Stimulated activated CD8-positive, alpha-beta memory T cell treated with anti-CD3 and anti-CD28 coated beads, Interleukin-12 subunit alpha, Interleukin-12 subunit beta, amount 100 ng/mL, for 1 hour (primary cell): ENCODE results near the gene NOS1AP.

Experiments
- DNase-seq: peaks from one replicate; pipeline ENCODE4 v3.0.0-alpha.2; 2020; ENCODE audit warnings: low read depth

Gene NOS1AP

GRCh38 chr1:162256287-162256686, 186.8 kb downstream of the NOS1AP start:
- DNase-seq, result no peak

GRCh38 chr1:162258394-162258793, 188.9 kb downstream of the NOS1AP start:
- no peak for DNase-seq

- no peak for DNase-seq
Measured at GRCh38 chr1:162259894-162260455, 190.5 kb downstream of the NOS1AP start.

DNA sequence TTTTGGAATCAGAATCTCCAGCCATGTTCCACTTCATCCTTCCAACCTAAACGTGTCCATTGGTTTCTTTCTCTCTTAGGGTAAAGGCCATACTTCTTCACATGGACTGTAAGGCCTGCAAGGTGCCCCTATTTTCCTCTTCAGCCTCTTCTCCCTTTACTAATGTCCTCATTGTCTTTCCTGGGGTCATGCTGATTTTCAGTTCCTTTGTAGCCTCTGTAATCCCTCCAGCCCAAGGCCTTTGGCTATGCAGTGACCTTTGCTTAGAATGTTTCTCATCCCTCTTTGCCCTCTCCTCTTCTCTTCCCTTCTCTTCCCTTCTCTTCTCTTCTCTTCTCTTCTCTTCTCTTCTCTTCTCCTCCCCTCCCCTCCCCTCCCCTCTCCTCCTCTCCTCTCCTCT, 194.6 kb downstream of the NOS1AP start:
- no peak for DNase-seq

- no peak for DNase-seq
Measured at GRCh38 chr1:162265983-162266382, 196.5 kb downstream of the NOS1AP start.

DNA sequence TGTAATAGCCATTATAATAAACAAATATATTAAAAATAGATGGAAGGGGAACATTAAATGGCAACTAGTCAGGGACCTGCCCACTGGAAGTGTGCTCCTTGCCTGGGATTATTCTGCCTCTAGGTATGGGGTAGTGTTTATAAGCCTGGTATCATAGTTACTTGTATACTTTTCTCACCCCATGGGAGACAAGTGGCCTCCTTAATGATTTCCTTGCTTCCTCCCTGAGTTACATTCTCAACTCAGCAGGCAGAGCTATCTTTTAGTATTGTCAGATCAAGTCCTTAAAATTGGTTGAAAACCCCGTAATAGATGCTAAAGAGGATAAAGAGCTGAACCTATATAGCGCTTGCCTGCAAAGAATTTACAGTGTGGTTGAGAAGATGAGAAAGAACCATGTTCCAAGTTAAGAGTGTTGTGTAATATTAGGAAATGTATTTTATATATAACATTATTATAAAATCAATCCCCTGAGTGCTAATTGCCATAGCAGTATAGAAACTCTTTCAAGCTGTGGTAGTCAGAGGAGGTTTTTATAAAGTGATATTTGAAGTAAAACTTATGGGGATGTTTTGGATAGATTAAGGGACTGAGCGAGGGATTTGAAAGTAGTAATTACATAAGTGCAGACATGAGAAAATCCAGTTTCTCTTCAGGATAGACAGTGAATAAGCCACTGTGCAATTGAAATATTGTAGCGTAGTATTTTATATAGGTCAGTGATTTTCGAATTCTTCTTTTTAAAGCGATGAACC, 200.7 kb downstream of the NOS1AP start:
- no peak for DNase-seq

GRCh38 chr1:162271972-162272371, 202.5 kb downstream of the NOS1AP start:
- DNase-seq, result no peak

DNA sequence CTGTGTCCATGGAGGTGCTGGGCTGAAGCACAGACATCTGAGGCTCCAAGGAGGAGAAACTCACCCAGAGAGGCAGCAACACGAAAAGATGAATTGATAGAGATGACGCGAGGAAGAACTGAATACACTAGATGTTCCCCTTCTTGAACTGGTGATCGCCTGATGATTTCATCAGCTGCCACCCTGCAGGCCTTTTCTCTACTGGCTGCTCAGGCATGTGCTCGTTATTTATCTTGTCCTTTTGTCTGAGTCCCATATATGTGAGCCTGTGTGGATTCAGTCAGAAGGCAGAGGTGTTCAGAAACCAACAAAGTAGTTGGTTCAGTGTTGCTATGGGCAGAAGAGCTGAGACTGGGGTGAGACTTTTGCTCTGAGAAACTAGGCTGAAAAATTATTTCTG, 202.9 kb downstream of the NOS1AP start:
- no peak for DNase-seq

- DNase-seq, result no peak
Measured at GRCh38 chr1:162275622-162276175, 206.2 kb downstream of the NOS1AP start.

GRCh38 chr1:162276493-162276892, 207.0 kb downstream of the NOS1AP start:
- DNase-seq, result no peak

- no peak for DNase-seq
Measured at GRCh38 chr1:162279136-162279498, 209.6 kb downstream of the NOS1AP start.

DNA sequence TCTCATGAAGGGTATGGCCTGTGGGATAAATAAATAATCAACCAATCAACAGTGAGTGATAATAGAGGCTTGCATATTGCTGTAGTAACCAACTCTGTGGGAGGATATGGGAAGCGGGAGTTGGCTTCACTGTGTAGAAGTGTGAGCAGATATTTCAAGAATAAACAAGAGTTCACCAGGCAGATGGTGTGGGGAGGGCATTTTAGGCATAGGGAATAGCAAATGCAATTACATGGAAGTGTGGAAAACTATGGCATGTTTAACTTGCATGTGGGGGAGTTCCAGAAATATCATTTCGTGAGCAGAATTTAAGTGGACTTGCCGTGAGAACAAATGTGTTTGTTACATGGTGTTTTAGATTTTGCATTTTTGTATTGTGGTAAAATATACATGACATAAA, 211.9 kb downstream of the NOS1AP start:
- DNase-seq, result no peak

- no peak for DNase-seq
Measured at GRCh38 chr1:162283657-162284056, 214.2 kb downstream of the NOS1AP start.

DNA sequence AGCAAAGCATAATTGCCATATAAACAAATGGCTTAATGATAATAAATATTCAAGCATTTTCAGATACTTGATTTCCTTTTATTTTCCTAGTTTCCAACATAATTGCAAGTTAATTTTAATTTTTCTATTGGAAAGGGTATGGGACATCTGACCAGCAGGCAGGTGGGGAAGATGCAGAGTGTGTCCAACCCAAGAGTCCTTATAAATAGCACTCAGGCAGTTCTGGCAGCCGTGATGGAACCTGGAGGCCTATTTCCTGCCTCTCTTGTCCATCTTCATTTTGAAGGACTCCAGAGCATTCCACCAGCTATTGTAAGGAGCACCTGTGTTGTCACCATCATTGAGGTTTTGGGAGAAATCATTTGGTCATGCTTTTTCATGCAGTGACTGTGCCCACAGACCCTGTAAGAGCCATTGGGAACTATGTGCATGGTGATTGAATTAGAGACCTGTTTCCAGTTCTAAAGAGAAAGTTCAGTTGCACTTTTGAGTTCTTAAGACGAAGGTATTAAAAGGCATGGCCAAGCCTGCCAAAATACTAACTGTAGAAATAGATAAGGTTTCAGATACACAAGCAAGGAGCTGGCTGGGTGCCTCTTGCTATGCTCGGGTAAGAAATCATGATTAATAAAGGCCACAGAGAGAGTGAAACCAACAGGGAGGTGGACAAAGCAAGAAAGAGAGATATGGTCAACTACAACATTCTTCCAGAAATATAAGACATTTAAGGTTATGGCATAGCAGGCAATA, 214.9 kb downstream of the NOS1AP start:
- no peak for DNase-seq

DNA sequence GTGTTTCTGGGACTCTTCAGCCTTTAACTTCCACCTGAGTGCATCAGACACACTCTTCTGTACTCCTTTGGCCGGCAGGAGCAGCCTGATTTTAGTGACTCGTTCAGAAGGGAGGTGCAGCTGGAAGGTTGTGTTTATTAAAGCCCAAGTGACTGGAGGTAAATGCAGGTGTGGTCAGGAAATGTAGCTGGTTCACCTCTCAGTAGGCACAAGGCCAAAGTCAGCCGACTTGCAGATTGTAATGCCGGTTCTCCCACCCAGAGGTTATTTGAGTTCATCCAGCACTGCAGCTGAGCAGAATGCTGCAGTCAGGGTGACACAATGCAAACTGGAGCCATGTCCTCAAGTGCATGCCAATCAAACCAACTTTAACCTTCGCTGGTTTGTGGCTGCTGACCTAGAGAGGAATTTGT, 215.7 kb downstream of the NOS1AP start:
- no peak for DNase-seq

- no peak for DNase-seq
Measured at GRCh38 chr1:162291000-162291399, 221.5 kb downstream of the NOS1AP start.

DNA sequence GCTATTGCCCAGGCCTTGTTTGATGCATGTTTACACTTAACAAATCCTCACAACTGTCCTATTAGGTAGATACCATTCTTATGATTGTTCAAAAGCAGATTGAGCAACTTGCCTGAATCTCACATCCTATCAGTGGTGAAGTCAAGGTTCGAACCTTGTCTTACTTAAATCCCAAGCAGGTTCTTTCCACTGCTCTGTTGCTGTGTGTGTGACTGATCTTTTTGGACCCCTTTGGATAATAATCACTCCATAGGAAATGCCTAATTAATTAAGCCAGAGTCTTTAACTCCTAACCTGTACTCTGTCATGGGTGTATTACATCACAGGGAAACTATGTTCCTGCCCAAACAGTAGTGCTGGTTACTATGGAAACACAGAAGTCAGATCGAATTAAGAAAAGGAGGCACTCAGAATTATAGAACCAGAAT, 222.9 kb downstream of the NOS1AP start:
- DNase-seq, result no peak

DNA sequence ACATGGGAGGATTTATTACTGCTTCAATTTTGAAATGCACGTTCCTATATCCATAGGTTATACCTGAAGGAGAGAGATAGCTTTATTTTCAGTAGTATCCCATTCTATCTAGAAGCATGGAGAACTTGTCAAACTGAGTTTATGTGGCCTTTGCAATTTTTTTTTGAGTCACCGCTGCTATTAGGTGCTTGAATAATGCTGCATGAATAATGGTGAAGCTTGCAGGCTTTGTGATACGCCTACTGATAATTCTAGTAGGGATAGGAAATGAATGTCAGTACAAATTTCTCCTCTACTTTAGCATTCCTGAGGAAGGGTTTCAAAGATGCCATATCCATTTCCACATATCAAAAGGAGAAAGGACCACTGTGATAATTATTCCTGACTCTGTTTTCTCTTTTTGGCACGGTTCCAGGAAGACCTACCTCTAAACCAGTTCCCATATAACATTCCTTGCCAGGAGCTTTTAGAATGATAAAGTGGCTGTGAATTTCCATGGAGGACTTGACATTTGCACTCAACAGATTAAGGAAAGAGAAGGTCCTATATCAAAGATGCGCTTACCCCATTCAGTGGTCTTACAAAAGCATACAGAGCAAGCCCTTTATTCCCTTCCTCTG, 223.7 kb downstream of the NOS1AP start:
- DNase-seq, result no peak

GRCh38 chr1:162294015-162294414, 224.5 kb downstream of the NOS1AP start:
- DNase-seq, result no peak

- DNase-seq, result no peak
Measured at GRCh38 chr1:162297208-162297607, 227.7 kb downstream of the NOS1AP start.

DNA sequence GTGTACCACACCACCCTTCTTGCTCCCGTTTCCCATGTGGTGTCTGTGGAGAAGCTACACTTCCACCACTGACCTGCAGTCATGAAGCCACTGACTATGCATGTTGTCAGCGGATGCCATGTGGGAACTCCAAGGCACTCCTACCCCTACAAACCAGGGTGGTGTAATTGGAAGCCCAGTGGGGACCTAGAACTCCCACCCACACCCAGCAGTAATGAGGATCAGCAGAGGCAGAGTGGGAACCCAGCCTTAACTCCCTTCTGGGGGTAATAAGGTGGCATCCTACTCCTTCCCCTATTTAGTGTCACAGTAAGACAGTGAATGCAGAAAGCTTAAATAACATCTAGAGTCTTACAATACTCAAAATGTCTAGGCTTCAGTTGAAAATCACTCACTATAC, 228.8 kb downstream of the NOS1AP start:
- no peak for DNase-seq

GRCh38 chr1:162299018-162299417, 229.5 kb downstream of the NOS1AP start:
- DNase-seq, result no peak
